GM21576 (cell line): ENCODE data around the gene NOS1.

ENCODE experiments used
- ATAC-seq: cut with Tn5 transposase; IDR thresholded peaks from one replicate; pipeline ENCODE4 v1.9.1; 2021; ENCODE audit warnings: mild to moderate bottlenecking, moderate library complexity; ENCODE audit not compliant: unreplicated experiment

Gene NOS1

DNA sequence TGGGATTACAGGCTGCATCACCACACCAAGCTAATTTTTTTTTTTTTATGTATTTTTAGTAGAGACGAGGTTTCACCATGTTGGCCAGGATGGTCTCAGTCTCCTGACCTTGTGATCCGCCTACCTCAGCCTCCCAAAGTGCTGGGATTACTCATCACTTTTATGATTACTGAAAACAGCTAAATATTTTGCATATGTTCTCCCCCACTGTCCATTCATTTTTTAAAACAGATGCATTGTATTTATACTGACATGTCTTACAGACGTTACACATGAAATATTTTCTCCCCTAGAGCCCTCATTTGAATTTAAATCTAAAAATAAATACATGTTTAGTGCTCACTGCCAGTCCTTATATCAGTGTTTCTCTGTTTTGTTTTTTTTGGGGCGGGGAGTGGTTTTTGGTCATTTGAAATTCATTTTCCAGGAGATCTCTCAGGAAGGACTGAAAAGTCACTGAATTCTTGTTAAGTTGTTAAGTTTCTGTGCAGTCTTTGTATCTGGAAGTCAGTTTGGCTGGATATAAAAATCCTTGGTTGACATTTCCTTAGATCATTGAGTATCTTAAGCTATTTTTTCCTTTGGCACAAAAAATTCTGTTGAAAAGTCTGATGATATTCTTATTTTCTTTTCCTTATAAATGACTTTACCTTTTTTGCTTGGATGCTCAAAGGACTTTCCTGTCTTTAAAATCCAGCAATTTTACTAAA, 180.5 kb downstream of the NOS1 start:
- ATAC-seq = no peak

GRCh38 chr12:117178745-117179144, 182.7 kb downstream of the NOS1 start:
- ATAC-seq = no peak

DNA sequence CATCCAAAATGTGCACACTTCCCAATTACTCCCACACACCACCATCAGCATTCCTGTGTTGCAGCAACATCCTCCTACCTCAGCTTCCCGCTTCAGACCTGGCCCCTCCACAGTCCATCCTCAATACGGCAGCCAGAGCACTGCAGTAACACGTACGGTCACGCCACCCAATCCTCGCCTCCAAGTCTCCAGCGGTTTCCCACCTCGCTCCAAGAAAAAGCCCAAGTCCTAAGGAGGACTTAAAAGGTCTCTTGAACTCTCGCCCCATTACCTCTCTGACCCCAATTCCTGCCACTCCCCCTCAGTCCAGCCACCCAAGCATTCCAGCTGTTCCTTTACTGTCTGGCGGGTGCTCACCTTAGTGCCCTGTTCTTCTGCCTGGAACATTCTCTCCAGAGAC, 183.1 kb downstream of the NOS1 start:
- ATAC-seq = no peak

GRCh38 chr12:117172168-117172567, 189.3 kb downstream of the NOS1 start:
- no peak for ATAC-seq

DNA sequence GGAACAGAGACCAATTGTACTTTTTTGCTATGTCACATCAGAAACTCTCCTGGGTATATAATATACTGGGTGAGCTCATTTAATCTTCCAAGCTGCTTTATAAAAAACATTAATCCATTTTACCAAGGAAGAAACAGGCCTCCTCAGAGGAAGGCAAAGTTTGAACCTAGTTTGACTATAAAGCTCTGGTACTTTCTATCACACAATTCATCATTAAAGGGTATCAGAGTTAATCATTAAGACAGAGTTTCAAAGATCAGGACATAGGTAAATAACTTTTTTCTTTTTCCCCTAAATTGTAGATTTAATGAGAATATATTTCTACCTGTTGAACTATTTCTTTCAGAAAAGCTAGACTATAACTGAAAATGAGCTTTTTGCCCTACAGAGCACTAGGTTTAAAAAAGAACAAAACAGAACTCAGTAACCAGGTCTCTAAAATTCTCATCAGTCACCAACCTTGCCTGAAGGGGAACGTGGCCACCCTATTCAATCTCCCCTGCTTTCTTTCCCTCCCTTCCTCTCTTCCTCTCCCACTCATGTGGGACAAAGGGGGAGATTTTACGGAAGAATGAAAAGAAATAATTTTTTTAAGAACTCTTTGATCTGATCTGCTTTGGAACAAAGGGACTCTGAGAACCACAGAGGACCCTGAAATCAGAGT, 189.8 kb downstream of the NOS1 start:
- no peak for ATAC-seq

DNA sequence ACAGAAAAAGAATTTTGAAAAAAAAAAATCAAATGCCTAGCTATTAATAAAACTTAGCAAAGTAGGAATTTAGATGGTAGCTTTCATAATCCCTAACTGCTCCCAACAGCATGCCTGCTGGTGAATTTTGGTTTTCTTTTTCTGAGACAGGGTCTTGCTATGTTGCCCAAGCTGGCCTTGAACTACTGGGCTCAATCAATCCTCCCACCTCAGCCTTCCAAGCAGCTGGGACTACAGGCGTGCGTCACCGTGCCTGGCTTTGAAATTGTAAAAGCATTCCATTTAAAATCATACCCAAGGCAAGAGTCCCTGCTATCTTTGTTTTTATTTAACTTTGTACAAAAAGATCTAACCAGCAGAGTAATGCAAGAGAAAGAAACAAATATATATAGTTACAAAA, 191.9 kb downstream of the NOS1 start:
- no peak for ATAC-seq

DNA sequence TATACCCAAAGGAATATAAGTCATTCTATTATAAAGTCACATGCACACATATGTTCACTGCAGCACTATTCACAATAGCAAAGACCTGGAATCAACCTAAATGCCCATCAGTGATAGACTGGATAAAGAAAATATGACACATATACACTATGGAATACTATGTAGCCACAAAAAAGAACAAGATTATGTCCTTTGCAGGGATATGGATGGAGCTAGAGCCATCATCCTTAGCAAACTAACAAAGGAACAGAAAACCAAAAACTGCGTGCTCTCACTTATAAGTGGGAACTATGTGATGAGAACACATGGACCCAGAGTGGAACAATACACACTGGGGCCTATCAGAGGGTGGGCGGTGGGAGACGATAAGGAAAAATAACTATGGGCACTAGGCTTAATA, 192.4 kb downstream of the NOS1 start:
- no peak for ATAC-seq

GRCh38 chr12:117167769-117168168, 193.7 kb downstream of the NOS1 start:
- no peak for ATAC-seq

- ATAC-seq = no peak
These were observed 195.3 kb downstream of the NOS1 start for GRCh38 chr12:117166107-117166506.

DNA sequence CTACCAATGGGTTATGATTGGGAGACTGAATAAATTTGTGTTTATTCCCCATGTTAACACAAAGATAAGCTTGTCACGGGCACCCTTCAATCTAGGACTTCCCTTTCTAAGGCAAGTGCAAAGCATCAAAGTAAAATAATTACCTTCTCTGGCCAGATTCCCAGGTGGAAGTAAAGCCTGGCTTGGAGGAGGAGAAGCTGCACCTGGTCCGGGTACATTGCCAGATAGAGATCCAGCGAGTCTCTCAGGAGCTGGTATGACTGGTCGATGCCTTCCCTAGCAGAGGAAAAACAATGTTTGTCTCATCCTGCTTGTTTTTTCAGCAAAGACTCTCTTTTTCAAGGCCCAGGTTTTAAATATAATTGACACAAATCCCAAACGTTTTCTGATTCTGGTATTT, 196.1 kb downstream of the NOS1 start:
- ATAC-seq = no peak

- no peak for ATAC-seq
These were observed 198.8 kb downstream of the NOS1 start for GRCh38 chr12:117162633-117163032.

DNA sequence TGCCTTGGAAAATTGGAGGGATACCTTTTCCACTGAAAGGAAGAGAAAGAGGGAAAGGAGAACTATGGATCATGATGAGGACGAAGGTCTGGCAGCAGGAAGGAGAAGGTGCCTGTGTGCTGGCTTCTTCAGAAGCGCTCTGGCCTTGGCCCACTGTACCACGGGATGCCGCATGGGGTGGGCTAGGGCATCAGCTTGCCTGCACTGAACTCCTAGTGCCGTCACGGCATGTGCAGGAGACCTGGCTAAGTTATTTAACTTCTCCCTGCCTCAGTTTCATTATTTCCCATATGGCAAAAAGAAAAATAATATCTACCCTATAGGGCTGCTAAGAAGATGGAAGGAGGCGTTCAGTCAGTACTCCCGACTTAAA, 199.3 kb downstream of the NOS1 start:
- no peak for ATAC-seq

GRCh38 chr12:117161460-117162166, 199.8 kb downstream of the NOS1 start:
- no peak for ATAC-seq

DNA sequence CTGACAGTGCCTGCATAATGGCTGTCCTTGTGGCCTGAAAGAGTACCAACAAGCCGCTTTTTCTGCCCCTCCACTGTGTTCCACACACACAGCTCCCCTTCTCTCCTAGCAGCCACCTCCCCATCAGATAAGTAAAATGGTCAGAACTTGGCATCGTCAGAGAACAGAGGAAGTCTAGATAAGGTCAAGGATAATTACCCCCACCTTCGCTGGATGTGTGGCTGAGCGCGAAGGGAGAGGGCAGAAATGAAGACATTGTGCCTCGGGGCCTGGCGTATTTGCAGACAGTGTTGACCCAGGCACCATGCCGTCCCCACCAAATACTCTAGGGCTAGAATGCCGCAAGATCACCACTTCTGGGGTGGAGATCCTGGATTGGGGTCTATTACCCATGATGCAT, 201.8 kb downstream of the NOS1 start:
- no peak for ATAC-seq

DNA sequence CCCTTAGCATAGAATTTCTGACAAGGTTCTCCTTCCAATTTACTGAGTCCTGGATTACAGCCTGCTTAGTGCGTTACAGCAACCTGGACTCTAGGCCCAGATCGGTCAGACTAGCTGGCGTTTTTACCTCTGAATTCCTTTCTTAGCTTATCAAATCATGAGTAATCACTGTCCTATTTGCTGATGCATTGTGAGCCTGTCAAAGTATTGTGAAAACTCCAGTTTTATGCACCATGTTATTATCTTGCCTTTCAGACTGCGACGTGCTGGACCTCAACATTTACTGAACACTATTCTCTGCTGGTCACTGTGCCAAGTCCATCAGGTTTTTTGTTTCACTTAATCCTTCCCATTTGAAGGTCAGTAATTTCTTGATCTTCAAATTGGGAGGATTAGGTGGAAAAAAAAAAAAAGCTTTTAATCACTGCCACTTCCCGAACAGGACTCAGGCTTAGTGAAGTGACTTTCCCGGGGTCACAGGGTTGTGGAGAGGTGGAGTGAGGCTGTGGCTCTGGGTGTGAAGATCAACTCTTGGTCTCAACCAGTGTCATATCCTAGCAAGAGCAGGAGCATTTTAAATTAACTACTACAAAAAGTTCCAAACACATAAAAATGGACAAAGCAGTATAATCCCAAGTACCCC, 202.4 kb downstream of the NOS1 start:
- ATAC-seq = no peak
